Measurements from ENCODE around the gene C1orf226.
A peak's percentile ranks its signal among the peaks of the same experiment; 100 is the strongest.

The C1orf226 gene

GRCh38 chr1:162366671-162367070, 14.9 kb upstream of the C1orf226 start:
- no peak for DNase-seq

GRCh38 chr1:162367073-162367472, 14.5 kb upstream of the C1orf226 start:
- DNase-seq, result no peak

DNA sequence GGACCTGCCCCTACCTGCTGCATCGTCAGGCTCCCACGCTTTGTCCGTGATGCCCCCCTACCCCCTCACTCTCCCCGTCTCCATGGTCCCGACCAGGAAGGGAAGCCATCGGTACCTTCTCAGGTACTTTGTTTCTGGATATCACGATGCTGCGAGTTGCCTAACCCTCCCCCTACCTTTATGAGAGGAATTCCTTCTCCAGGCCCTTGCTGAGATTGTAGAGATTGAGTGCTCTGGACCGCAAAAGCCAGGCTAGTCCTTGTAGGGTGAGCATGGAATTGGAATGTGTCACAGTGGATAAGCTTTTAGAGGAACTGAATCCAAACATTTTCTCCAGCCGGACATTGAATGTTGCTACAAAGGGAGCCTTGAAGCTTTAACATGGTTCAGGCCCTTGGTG, 13.8 kb upstream of the C1orf226 start:
- DNase-seq, result no peak

DNA sequence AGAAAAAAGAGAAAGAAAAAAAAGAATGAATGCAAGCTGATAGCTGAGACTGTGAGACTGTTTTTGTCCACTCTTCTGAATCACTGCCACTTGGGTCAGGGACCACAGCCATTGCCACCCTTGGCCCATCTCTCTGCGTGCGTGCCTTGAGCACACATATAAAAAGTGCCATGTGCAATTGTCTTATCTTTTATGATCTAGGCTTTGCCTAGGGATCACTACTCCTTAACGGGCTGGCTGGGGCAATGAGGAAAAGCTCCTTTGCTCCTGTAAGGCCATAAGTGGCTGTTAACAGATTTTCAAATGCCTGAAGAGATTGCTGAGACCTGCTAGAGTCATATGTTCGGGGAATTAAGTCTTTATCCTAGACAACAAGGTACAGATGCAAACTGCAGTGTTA, 13.1 kb upstream of the C1orf226 start:
- no peak for DNase-seq

DNA sequence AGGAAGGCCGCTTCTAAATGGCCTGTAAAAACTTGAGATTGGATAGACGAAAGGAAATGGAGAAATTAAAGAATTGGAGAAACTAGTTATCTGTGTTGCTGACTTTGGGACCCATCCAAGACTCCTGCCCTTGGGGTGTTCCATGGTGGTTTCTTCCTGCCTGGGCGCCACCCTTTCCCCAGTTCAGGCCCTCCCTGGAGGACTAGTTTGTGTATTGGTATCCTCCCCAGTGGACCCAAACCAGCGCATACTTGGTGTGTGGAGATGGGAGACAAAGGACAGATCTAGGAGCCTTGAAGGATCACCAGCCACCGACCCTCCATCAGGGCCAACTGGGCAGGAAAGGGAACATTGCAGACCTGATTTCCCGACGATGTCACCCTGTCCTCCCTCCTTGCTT, 12.0 kb upstream of the C1orf226 start:
- no peak for DNase-seq

GRCh38 chr1:162370161-162370560, 11.4 kb upstream of the C1orf226 start:
- DNase-seq, result no peak

GRCh38 chr1:162370721-162371120, 10.8 kb upstream of the C1orf226 start:
- DNase-seq, result no peak

- DNase-seq, result no peak
These were observed 9.9 kb upstream of the C1orf226 start for GRCh38 chr1:162371611-162372010.

GRCh38 chr1:162372159-162373071, 9.1 kb upstream of the C1orf226 start:
- no peak for DNase-seq

- no peak for DNase-seq
These were observed 8.5 kb upstream of the C1orf226 start for GRCh38 chr1:162373072-162373427.

DNA sequence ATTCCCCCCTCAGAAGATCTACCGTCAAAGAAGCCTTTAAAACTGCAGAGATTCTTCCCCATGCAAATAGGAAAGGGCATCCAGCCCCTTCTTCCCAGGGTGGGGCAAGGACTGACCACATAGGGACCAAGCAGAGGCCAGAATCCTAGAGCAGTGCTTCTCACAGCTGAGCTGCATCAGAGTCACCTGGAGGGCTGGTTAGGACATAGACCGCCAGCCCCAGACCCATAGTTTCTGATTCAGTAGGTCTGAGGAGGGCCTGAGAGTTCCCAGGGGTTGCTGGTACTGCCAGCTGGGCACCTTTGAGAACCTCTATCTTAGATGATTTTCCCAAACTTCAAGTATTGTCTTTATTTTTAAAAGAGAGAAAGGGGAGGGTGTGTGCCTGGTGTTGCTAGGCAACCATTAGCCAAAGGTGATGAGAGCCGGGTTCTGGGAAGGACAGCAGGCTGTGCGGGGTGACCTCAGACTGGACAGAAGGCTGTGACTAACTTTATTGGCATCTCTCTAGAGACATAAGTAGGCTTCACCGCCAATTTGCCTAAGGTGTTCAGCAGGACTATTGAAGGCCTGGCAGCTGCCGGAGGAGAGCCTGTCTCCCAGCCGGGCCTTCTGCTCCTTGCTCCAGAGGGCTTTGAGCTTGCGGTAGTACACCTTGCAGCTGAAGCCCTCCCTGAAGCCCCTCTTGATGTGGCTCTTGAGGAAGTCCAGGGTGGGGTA, 7.8 kb upstream of the C1orf226 start:
- no peak for DNase-seq

DNA sequence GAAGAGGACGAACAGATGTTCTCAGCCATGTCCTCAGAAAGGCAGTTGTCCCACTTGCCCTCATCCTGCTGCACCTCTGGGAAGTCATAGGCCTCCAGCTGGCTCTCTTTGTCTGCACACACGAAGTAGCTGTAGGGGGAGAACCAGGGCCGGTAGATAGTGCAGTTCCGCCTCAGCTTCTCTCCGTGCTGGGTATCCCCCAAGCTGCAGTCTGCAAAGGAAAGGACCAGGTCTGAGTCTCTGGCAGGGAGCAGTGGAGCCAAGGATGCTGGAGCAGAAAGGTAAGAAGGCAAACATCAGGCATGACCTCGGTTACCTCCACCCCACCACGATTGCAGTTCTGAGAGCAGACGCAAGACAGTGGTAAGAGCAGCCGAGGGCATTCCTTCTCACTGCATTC, 7.1 kb upstream of the C1orf226 start:
- no peak for DNase-seq

DNA sequence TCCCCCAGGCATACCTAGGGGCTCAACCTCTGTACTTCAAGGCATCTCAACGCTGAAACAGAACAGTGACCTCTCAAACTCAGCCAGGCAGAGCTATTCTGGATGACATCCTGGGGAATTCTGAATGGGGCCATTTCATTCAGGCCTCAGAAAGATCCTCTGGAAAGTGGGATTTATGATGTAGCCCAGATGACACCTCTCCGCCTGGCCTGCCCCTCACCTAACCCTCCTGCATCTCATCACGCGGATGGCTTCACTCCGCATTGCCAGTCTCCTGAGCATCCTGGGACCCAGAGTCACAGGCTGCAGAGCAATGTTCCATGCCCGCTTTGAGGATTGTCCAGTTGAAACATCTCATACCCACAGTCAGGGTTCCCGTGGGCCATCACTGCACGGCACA, 6.1 kb upstream of the C1orf226 start:
- no peak for DNase-seq

- no peak for DNase-seq
These were observed 4.8 kb upstream of the C1orf226 start, which contains the start of gene SPATA46 for GRCh38 chr1:162376691-162377090. Gene SPATA46, minus strand, starts transcription at chr1:162376854. Its CDS starts 64 bp downstream, at chr1:162376790.

- DNase-seq, result peak; percentile 5
These were observed 1.3 kb upstream of the C1orf226 start for GRCh38 chr1:162380061-162380846.

DNA sequence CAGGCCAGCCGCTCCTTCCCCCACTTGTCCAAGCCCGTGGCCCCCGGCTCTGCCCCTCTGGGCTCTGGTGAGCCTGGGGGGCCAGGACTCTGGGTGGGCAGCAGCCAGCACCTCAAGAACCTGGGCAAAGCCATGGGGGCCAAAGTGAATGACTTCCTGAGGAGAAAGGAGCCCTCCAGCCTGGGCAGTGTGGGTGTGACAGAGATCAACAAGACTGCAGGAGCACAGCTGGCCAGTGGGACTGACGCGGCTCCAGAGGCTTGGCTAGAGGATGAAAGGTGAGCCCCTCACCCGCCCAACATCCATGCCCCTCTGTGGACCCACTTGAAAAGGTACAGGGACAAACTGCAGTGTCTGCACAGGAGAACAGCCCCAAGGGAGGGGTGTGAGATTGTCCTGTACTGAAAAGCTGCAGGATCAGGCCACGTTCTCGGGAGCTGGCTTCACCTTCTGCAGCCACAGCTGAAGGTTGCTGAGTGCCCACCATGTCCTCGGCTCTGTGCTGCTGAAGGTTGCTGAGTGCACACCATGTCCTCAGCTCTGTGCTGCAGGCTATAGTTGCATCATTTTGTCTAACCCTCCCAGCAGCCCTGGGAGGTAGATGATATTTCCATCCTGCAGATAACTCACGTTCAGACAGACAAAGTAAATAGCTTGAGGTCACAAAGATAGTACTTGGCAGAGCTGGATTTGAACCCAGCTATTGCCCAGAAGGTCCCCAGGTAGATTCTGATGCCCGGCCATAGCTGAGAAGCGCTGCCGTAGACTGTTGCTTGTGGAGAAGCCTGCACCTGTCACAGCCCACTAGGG, 618 bp downstream of the C1orf226 start:
- no peak for DNase-seq

- DNase-seq, result no peak
These were observed 1.6 kb downstream of the C1orf226 start for GRCh38 chr1:162383091-162383490.

GRCh38 chr1:162383516-162383915, 2.0 kb downstream of the C1orf226 start:
- no peak for DNase-seq

DNA sequence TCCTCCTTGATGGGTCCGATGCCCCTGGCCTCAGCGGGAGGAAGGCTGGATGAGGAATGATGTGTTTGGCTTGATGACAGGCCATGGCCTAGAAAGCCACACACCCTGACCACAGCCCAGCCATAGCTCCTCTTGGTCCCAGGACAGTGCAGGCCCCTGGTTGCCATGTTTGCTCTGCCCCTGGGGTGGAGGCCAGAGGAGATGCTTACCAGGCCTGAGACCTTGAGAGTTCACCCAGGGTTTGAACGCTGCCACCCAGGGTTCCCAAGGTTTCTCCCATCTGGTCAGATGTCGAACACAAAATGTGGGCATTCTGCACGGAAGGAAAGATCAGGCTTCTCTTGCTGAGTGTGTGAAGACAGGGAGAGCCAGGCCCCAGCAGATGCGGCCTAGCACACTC, 2.6 kb downstream of the C1orf226 start:
- DNase-seq, result no peak

- DNase-seq, result no peak
These were observed 3.2 kb downstream of the C1orf226 start for GRCh38 chr1:162384601-162385279.

DNA sequence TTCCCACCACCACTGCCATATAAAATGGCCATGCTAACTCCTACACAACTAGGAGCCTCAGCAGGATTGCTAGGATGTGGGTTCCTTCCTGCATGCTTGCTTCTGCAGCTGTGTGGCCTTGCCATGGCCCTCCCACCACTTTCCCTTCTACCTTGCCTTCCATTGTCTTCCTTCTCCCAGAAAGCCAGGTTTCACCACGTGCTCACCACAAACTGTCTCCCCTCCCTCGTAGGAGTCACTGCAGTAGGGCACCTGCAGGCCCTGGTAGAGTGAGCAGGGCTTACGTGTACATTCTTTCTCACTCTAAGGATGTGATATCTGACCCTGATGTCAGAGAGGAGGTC, 3.7 kb downstream of the C1orf226 start:
- DNase-seq, result no peak

- no peak for DNase-seq
These were observed 4.2 kb downstream of the C1orf226 start for GRCh38 chr1:162385702-162386101.

Measured in activated CD8-positive, alpha-beta memory T cell treated with anti-CD3 and anti-CD28 coated beads for 24 hours (primary cell).